ENCODE results near the gene TM4SF5.

Gene TM4SF5

DNA sequence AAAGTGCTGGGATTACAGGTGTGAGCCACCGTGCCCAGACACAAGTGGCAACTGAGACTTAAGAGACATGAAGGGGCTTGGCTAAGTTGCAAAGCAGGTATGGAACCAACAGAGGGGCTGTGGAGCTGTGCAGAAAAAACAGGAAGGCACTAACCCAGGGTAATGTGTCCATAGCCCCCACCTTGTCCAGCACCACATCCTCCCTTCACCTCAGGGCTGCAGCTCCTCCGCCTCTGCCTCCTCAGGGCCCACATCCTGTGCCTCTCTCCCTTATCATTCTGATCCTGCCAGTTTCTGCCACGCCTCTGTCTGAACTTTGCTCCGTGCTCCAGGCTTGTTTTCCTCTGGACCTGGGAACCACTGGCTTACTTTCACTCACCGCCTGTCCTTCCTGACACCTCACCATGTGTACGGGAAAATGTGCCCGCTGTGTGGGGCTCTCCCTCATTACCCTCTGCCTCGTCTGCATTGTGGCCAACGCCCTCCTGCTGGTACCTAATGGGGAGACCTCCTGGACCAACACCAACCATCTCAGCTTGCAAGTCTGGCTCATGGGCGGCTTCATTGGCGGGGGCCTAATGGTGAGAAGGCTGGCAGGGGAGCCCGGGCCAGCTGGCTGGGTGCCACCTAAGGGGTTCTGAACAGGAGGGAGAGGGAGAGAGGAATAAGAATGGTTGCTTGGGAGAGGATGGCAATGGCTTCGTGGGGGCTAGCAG is at the start of gene TM4SF5:
TSS of gene TM4SF5 (plus strand) at position 368 of the 716 bp plus-strand sequence. CDS start at position 405, 37 bp downstream.
- DNase-seq = no peak

- DNase-seq = no peak
Observed at GRCh38 chr17:4722678-4723240, 48.9 kb upstream of the TM4SF5 start.

DNA sequence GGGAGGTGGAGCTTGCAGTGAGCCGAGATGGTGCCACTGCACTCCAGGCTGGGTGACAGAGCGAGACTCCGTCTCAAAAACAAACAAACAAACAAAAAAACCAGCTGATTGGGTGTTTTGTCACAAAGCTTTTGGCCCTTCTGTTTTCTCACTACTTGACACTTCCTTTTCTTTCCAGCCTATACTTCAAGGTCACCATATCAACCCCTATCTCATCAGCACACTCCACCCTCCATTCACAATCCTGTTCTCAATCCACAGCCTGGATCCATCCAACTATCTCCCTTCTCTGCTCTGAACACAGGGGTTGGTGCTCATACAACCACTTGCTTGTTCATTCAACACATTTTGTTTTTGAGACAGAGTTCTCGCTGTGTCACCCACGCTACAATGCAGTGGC is 47.0 kb upstream of the TM4SF5 start:
- DNase-seq = no peak

- no peak for DNase-seq
Observed at GRCh38 chr17:4725646-4726310, 45.9 kb upstream of the TM4SF5 start.

DNA sequence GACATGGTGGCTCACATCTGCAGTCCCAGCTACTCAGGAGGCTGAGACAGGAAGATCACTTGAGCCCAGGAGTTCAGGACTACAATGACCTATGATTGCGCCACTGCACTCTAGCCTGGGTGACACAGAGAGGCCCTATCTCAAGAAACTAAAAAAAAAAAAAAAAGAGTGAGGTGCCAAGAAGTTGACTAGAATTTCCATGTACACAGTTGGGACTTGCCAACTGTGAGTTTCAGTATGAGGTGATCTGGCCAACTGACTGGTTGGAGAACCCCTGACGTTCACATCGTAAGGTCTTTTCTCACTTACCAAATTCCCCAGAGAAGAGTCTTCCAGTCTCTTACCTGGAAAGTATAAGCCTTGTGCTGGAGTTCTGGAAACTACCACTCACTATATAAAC is 43.6 kb upstream of the TM4SF5 start:
- no peak for DNase-seq

DNA sequence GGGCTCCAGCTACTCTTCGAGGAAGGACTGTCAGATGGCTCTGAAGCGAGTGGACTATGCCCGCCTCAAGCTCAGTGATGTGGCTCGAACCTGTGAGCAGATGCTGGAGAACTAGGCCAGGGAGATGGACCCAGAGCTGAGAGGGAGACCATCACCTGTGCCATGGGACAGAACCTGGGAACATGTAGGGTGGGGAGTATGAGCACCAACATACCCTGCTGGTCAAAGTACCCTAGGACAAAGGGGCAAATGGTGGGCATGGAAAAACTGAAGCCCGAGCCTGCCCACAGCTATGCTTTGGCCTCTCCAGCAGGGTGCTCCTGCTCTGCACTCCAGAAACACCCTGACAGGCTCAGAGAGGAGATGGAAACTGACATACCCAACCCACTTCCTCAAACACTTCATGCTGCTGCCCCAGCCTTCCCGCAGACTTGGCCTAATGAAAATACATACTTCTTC is 38.6 kb upstream of the TM4SF5 start:
- no peak for DNase-seq

GRCh38 chr17:4734857-4735475 is 36.7 kb upstream of the TM4SF5 start:
- DNase-seq = no peak

GRCh38 chr17:4735876-4736651 is 35.6 kb upstream of the TM4SF5 start:
- no peak for DNase-seq

GRCh38 chr17:4738136-4739121 is 33.3 kb upstream of the TM4SF5 start:
- no peak for DNase-seq

- DNase-seq = no peak
Observed at GRCh38 chr17:4739122-4740024, 32.3 kb upstream of the TM4SF5 start, which contains the start of the genes CXCL16 and ZMYND15. Gene CXCL16, minus strand, starts transcription at chr17:4739928. Its CDS starts 589 bp downstream, at chr17:4739339. Gene ZMYND15, plus strand, starts transcription at chr17:4739833. Its CDS starts 716 bp downstream, at chr17:4740549.

- DNase-seq = no peak
Observed at GRCh38 chr17:4740025-4740351, 31.7 kb upstream of the TM4SF5 start.

GRCh38 chr17:4740584-4740983 is 31.1 kb upstream of the TM4SF5 start:
- DNase-seq = no peak

GRCh38 chr17:4741544-4741943 is 30.1 kb upstream of the TM4SF5 start:
- no peak for DNase-seq

DNA sequence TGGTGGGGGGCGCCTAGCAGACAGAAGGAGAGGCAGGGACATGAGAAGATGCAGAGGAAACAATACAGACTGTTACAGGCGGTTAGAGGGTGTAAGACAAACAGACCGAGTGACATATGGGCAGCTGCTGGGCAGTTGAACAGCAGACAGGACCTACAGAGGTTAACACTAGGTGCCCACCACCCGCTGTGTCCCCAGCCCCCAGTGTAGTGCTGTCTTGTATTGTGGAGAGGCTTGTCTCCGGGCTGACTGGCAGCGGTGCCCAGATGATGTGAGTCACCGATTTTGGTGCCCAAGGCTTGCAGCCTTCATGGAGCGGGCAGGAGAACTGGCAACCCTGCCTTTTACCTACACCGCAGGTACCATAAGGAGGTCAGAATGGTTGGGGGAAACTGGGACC is 29.6 kb upstream of the TM4SF5 start:
- no peak for DNase-seq

- DNase-seq = no peak
Observed at GRCh38 chr17:4742629-4743028, 29.1 kb upstream of the TM4SF5 start.

DNA sequence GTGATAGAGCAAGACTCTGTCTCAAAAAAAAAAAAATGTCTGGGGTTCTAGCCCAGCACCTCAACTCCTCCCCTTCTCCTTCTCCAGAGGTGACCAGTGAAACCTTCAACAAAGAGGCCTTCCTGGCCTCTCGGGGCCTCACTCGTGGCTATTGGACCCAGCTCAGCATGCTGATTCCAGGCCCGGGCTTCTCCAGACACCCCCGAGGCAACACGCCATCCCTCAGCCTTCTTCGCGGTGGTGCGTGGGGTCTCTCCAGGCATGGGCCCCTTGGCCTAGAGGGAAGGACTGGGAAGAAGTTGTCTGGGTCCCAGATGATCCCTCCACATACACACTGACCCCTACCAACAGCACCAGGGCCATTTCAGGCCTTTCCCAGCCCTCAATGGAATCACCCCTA is 28.5 kb upstream of the TM4SF5 start:
- DNase-seq = no peak

- no peak for DNase-seq
Observed at GRCh38 chr17:4743898-4744297, 27.8 kb upstream of the TM4SF5 start.

- DNase-seq = no peak
Observed at GRCh38 chr17:4744999-4745969, 26.4 kb upstream of the TM4SF5 start.

GRCh38 chr17:4747847-4748246 is 23.8 kb upstream of the TM4SF5 start:
- DNase-seq = no peak

Data from SW 1271 (cell line).